A673 (cell line): ENCODE results near the gene SMIM44. TPM values are rescaled to one million over a fixed set of nuclear protein-coding genes. Genes with fewer than 3 reads are reported as not detected.

Experiments used
- BruUV-seq: library from RNA; stranded (reverse); fragments of 400-500 nt; replicated peaks from 2 replicates; lab custom pipeline; 2021; lab: Mats Ljungman, UMichigan
- CTCF ChIA-PET: fragments of 300-600 bp; sonication (Branson Sonifier 250); formaldehyde crosslinking; loops from one replicate; lab custom pipeline; 2022; ENCODE audit warnings: antibody characterized with exemption; lab: Charles Lee
- POLR2A ChIA-PET: fragments of 300-600 bp; sonication (Branson Sonifier 250); formaldehyde crosslinking; loops from one replicate; lab custom pipeline; 2022; ENCODE audit warnings: antibody characterized with exemption; ENCODE audit not compliant: low non-redundant PET; lab: Charles Lee
- DNase-seq: peaks from one replicate; pipeline ENCODE4 v3.0.0-alpha.2; 2015; ENCODE audit warnings: low spot score
- H3K27ac ChIP-seq: fragments of 200-600 bp; sonication (generic); 2 replicates; pipeline ENCODE4 v1.5.1; 2016; ENCODE audit warnings: mixed run types, low read depth, mild to moderate bottlenecking, mixed read lengths, antibody characterized with exemption, low read length; ENCODE audit not compliant: poor library complexity, severe bottlenecking
- H3K27me3 ChIP-seq: fragments of 200-600 bp; sonication (generic); replicated peaks from 2 replicates; pipeline ENCODE4 v1.6.1; 2017; ENCODE audit warnings: mixed run types, low read depth, mild to moderate bottlenecking, mixed read lengths, antibody characterized with exemption, low read length; ENCODE audit not compliant: insufficient read depth, poor library complexity
- H3K36me3 ChIP-seq: fragments of 200-600 bp; sonication (generic); 2 replicates; pipeline ENCODE4 v1.6.1; 2016; ENCODE audit warnings: mixed run types, mild to moderate bottlenecking, mixed read lengths, antibody characterized with exemption, low read length; ENCODE audit not compliant: insufficient read depth, poor library complexity, severe bottlenecking
- H3K4me1 ChIP-seq: fragments of 200-600 bp; sonication (generic); 2 replicates; pipeline ENCODE4 v1.6.1; 2017; ENCODE audit warnings: mixed run types, mild to moderate bottlenecking, mixed read lengths, antibody characterized with exemption, low read length; ENCODE audit not compliant: insufficient read depth, poor library complexity, severe bottlenecking
- H3K4me3 ChIP-seq: fragments of 200-600 bp; sonication (generic); 2 replicates; pipeline ENCODE4 v1.5.1; 2016; ENCODE audit warnings: low read depth, mixed run types, mild to moderate bottlenecking, mixed read lengths, low read length; ENCODE audit not compliant: poor library complexity, severe bottlenecking
- H3K9me3 ChIP-seq: fragments of 200-600 bp; sonication (generic); 2 replicates; pipeline ENCODE4 v1.6.1; 2016; ENCODE audit warnings: mixed run types, low read depth, mild to moderate bottlenecking, mixed read lengths, antibody characterized with exemption, low read length; ENCODE audit not compliant: poor library complexity, severe bottlenecking
- CTCF ChIP-seq: fragments of 300-800, 200-600 bp; sonication (generic); conservative IDR thresholded peaks from 2 replicates; pipeline ENCODE4 v1.5.1; 2017; ENCODE audit warnings: low read depth, mild to moderate bottlenecking, antibody characterized with exemption, low read length, moderate library complexity, mixed read lengths
- EZH2 ChIP-seq: fragments of 200-600 bp; sonication (generic); IDR thresholded peaks from 2 replicates; pipeline ENCODE4 v1.6.1; 2017; ENCODE audit warnings: borderline replicate concordance, low read depth, mild to moderate bottlenecking, mixed read lengths, antibody characterized with exemption, low read length; ENCODE audit not compliant: poor library complexity, severe bottlenecking
- intact Hi-C: fragments of 100-400 bp; cut with micrococcal nuclease; formaldehyde crosslinking; loops from one replicate; pipeline ENCODE4 v1.10.0; 2022; ENCODE audit not compliant: unreplicated experiment
- total RNA-seq: library from RNA; stranded (reverse); gene quantifications from 2 replicates; pipeline ENCODE4 v1.2.3, GENCODE V29; 2021

The SMIM44 gene
- total RNA-seq, 1 experiment from 2014 or later, result not detected

- Histone ChIP-seq H3K4me3 (no peak overlapping the region), H3K36me3 (no peaks in the 10 kb centered on the region), H3K27me3 (no peaks in the 10 kb centered on the region), H3K9me3 (no peaks in the 10 kb centered on the region), H3K4me1 (peaks cover 20% of the 10 kb centered on the region), H3K27ac (no peak overlapping the region)
- ChIA-PET POLR2A (interaction anchor here (0.7 kb wide), 1 partner anchor 199 kb away, joined by 5 read pairs; no protein-coding TSS in a partner anchor), CTCF (interaction anchor here (0.8 kb wide), 1 partner anchor 422 kb away, joined by 5 read pairs; no protein-coding TSS in a partner anchor)
- intact Hi-C loops, result no loop called here
- no TSS peak for BruUV-seq
- TF ChIP-seq CTCF (no peak), EZH2 (no peak)
- no peak for DNase-seq
Observed at GRCh38 chr19:3503036-3503572, 19.9 kb upstream of the SMIM44 start.

GRCh38 chr19:3501780-3502179, 18.5 kb upstream of the SMIM44 start:
- CTCF ChIA-PET, result no interaction called here
- TF ChIP-seq EZH2 (no peak), CTCF (no peak)
- no TSS peak for BruUV-seq
- intact Hi-C loops, result no loop called here
- peaks cover 12% of the 10 kb centered on the region for H3K4me1 ChIP-seq
- peaks cover 5% of the 10 kb centered on the region for H3K36me3 ChIP-seq
- no peak overlapping the region for H3K27ac ChIP-seq
- DNase-seq, result no peak
- H3K9me3 ChIP-seq, result no peaks in the 10 kb centered on the region
- H3K4me3 ChIP-seq, result no peak overlapping the region
- POLR2A ChIA-PET, result no interaction called here
- no peaks in the 10 kb centered on the region for H3K27me3 ChIP-seq

GRCh38 chr19:3500429-3501101, 17.3 kb upstream of the SMIM44 start, which contains the start of gene DOHH:
Gene DOHH, minus strand, starts transcription at chr19:3500674. Its CDS starts 3,860 bp downstream, at chr19:3496814.
- H3K4me1 ChIP-seq, result peaks cover 10% of the 10 kb centered on the region
- DNase-seq, result peak; percentile 98
- intact Hi-C loops, result no loop called here

More at GRCh38 chr19:3500429-3501101, 17.3 kb upstream of the SMIM44 start, which contains the start of gene DOHH:
- Histone ChIP-seq H3K27ac (peak within 1 kb of the TSS; percentile 100), H3K27me3 (no peaks in the 10 kb centered on the region), H3K9me3 (no peaks in the 10 kb centered on the region), H3K4me3 (peak within 1 kb of the TSS; percentile 81), H3K36me3 (peaks cover 12% of the 10 kb centered on the region)
- CTCF ChIA-PET, result interaction anchor here (1.0 kb wide), 1 partner anchor 15 kb away, joined by 4 read pairs; no protein-coding TSS in a partner anchor
- POLR2A ChIA-PET, result interaction anchor here (0.6 kb wide), 1 partner anchor 72 kb away, joined by 3 read pairs; no protein-coding TSS in a partner anchor
- no TSS peak for BruUV-seq
- TF ChIP-seq EZH2 (no peak), CTCF (no peak)
